Sigmoid colon (tissue), 4 donors: ENCODE data around the gene CYFIP2.

ENCODE experiments used
- EP300 ChIP-seq, 4 donors: sonication (generic); formaldehyde crosslinking; IDR thresholded peaks; one replicate each; pipeline ENCODE4 v1.6.1; 2017; ENCODE audit warnings: antibody characterized with exemption in 4 of 4
- TF ChIP-seq, protein P1 (sequence below), 4 experiments: fragments of 450-650 bp in 3 of 4; fragments of 200-600 bp in 1 of 4; IDR thresholded peaks; one replicate each; pipeline ENCODE4 v1.5.1; 2016 to 2019; ENCODE audit warnings: antibody characterized with exemption in 4 of 4, mild to moderate bottlenecking in 3 of 4, moderate library complexity in 2 of 4

- TF ChIP-seq, protein P1, sequence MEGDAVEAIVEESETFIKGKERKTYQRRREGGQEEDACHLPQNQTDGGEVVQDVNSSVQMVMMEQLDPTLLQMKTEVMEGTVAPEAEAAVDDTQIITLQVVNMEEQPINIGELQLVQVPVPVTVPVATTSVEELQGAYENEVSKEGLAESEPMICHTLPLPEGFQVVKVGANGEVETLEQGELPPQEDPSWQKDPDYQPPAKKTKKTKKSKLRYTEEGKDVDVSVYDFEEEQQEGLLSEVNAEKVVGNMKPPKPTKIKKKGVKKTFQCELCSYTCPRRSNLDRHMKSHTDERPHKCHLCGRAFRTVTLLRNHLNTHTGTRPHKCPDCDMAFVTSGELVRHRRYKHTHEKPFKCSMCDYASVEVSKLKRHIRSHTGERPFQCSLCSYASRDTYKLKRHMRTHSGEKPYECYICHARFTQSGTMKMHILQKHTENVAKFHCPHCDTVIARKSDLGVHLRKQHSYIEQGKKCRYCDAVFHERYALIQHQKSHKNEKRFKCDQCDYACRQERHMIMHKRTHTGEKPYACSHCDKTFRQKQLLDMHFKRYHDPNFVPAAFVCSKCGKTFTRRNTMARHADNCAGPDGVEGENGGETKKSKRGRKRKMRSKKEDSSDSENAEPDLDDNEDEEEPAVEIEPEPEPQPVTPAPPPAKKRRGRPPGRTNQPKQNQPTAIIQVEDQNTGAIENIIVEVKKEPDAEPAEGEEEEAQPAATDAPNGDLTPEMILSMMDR (IDR thresholded peaks at IDR 0.05): no peak
- TF ChIP-seq EP300 (IDR thresholded peaks at IDR 0.05): no peak
These were observed 114.1 kb downstream of the CYFIP2 start for GRCh38 chr5:157379983-157380382.
